Testis (tissue), 3 donors: Measurements from ENCODE around the gene WDR91. TPM values are rescaled to one million over a fixed set of nuclear protein-coding genes. Genes with fewer than 3 reads are reported as not detected.
"Not testable (repeated sequence)": the region's sequence is repeated elsewhere in the genome, so short reads cannot be mapped to it uniquely, and the experiment has no call there.

ENCODE experiments used
- DNase-seq: peaks from one replicate; pipeline ENCODE4 v3.0.0-alpha.2; 2019
- H3K27ac ChIP-seq, 2 donors: fragments of 200-600 bp; sonication (generic); one replicate each; pipeline ENCODE4 v1.5.1; 2019
- H3K27me3 ChIP-seq: fragments of 200-600 bp; sonication (generic); one replicate; pipeline ENCODE4 v1.5.1; 2019
- H3K36me3 ChIP-seq: fragments of 200-600 bp; sonication (generic); one replicate; pipeline ENCODE4 v1.5.1; 2017; ENCODE audit warnings: low read depth; ENCODE audit errors: missing control alignments
- H3K4me1 ChIP-seq: fragments of 200-600 bp; sonication (generic); one replicate; pipeline ENCODE4 v1.5.1; 2019
- H3K4me3 ChIP-seq, 2 donors: fragments of 200-600 bp; sonication (generic); one replicate each; pipeline ENCODE4 v1.5.1; 2017 to 2019
- H3K9me3 ChIP-seq: fragments of 200-600 bp; sonication (generic); one replicate; pipeline ENCODE4 v1.5.1; 2017
- POLR2A ChIP-seq: fragments of 450-650 bp; IDR thresholded peaks from one replicate; pipeline ENCODE4 v1.6.1; 2017; ENCODE audit warnings: antibody characterized with exemption, mild to moderate bottlenecking, moderate library complexity
- WGBS, 2 donors: methylation state at CpG; one replicate each; pipeline ENCODE4 v1.1.5; 2018; 5-methylcytosine and 5-hydroxymethylcytosine counted together
- intact Hi-C: fragments of 100-400 bp; cut with DNase I; formaldehyde crosslinking; loops from one replicate; pipeline ENCODE4 v1.15.1; 2023; ENCODE audit warnings: low total_unique reads
- polyA plus RNA-seq: library from polyadenylated mRNA; stranded (reverse); fragments of 350-450 nt; fragmentation: Illumina TruSeq; extraction: RNeasy Lipid Tissue Mini Kit (QIAGEN cat#74804); gene quantifications from one replicate; pipeline ENCODE4 v1.2.3, GENCODE V29; 2014; ENCODE audit warnings: low read depth, low replicate concordance; ENCODE audit not compliant: insufficient read depth
- total RNA-seq, 2 donors: library from RNA; depleted of rRNA; stranded (reverse); fragments of >200 nt; gene quantifications; one replicate each; pipeline ENCODE4 v1.2.3, GENCODE V29; 2016
- TF ChIP-seq, protein P1 (sequence below), 3 experiments: fragments of 450-650 bp in 2 of 3; fragments of 200-600 bp in 1 of 3; sonication (generic) in 1 of 3; IDR thresholded peaks; one replicate each; pipeline ENCODE4 v1.5.1; 2016 to 2019; ENCODE audit warnings: antibody characterized with exemption in 3 of 3, mild to moderate bottlenecking in 2 of 3, moderate library complexity in 1 of 3

Gene WDR91
- total and polyA plus RNA-seq, 3 donors from 2014 or later = 23.8 to 46.6 (median 29.5) TPM

DNA sequence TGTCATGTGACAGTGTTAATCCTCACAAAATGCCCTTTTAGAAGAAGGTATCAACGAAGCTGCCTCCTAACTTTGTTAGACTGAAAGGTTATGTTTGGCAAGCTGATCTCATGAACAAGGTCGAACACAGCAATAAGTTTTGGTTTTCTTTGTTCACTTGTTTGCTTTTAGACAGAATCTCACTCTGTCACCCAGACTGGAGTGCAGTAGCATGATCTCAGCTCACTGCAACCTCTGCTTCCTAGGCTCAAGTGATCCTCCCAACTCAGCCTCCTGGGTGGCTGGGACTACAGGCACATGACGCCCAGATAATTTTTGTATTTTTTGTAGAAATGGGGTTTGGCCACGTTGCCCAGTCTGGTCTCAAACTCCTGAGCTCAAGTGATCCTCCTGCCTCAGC lies 23.4 kb upstream of the WDR91 start:
- Histone ChIP-seq H3K4me1 (no peaks in the 10 kb centered on the region), H3K27me3 (no peaks in the 10 kb centered on the region), H3K27ac (no peak overlapping the region), H3K9me3 (no peaks in the 10 kb centered on the region), H3K4me3 (no peak overlapping the region), H3K36me3 (no peaks in the 10 kb centered on the region)
- WGBS, 2 donors = 77 to 82% methylated on average over 4 of the region's 4 CpGs
- intact Hi-C loops = no loop called here
- DNase-seq = no peak
- TF ChIP-seq, protein P1, sequence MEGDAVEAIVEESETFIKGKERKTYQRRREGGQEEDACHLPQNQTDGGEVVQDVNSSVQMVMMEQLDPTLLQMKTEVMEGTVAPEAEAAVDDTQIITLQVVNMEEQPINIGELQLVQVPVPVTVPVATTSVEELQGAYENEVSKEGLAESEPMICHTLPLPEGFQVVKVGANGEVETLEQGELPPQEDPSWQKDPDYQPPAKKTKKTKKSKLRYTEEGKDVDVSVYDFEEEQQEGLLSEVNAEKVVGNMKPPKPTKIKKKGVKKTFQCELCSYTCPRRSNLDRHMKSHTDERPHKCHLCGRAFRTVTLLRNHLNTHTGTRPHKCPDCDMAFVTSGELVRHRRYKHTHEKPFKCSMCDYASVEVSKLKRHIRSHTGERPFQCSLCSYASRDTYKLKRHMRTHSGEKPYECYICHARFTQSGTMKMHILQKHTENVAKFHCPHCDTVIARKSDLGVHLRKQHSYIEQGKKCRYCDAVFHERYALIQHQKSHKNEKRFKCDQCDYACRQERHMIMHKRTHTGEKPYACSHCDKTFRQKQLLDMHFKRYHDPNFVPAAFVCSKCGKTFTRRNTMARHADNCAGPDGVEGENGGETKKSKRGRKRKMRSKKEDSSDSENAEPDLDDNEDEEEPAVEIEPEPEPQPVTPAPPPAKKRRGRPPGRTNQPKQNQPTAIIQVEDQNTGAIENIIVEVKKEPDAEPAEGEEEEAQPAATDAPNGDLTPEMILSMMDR (IDR thresholded peaks at IDR 0.05) = no peak
- TF ChIP-seq POLR2A = no peak

DNA sequence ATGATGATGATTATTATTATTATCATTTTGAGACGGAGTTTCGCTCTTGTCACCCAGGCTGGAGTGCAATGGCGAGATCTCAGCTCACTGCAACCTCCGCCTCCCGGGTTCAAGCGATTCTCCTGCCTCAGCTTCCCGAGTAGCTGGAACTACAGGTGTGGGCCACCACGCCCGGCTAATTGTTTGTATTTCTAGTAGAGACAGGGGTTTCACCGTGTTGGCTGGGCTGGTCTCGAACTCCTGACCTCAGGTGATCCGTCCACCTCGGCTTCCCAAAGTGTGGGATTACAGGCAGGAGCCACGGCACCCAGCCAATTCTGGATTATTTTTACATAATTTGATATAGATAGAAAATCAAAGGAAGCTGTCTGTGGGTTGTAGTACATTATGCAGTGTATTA lies 22.8 kb upstream of the WDR91 start:
- H3K27me3 ChIP-seq, intact Hi-C loops, H3K4me1 ChIP-seq, H3K36me3 ChIP-seq, DNase-seq, H3K9me3 ChIP-seq, H3K27ac ChIP-seq, H3K4me3 ChIP-seq: not testable (repeated sequence)
- 63 to 71% methylated on average over 11 to 14 of the region's 14 CpGs for WGBS, 2 donors

DNA sequence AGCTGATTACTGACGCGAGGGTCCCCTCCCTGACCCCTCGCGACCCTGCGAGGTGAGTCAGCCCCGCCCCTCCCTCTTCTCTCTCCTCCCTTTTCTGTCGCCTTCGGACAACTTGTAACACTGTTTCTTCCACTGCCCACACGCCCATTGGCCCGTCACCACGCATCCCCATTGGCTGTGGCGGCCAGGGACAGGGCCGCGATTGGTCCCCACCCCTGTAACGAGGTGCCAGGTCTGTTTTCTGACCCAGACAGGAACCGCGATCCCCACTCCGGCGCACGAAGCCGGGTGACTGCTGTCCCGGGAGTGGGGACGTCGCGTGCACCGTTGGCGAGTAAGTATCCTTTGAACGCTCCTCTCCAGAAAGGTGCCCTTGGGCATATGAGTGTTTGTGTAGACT lies 22.2 kb upstream of the WDR91 start, which contains the start of gene STRA8:
Gene STRA8 (plus strand): TSS at position 269 of the 400 bp plus-strand sequence. CDS start 6,687 bp downstream, outside the sequence.
- intact Hi-C loops = no loop called here
- Histone ChIP-seq H3K4me3 (peak within 1 kb of the TSS in 1 of 2 donors; percentile 7), H3K4me1 (no peaks in the 10 kb centered on the region), H3K9me3 (no peaks in the 10 kb centered on the region), H3K27me3 (no peaks in the 10 kb centered on the region), H3K27ac (no peak within 1 kb of the TSS), H3K36me3 (no peaks in the 10 kb centered on the region)
- TF ChIP-seq, protein P1 (IDR thresholded peaks at IDR 0.05) = no peak
- TF ChIP-seq POLR2A = no peak
- 63 to 78% methylated on average over 28 of the region's 28 CpGs for WGBS, 2 donors
- peak; percentile 43 for DNase-seq

DNA sequence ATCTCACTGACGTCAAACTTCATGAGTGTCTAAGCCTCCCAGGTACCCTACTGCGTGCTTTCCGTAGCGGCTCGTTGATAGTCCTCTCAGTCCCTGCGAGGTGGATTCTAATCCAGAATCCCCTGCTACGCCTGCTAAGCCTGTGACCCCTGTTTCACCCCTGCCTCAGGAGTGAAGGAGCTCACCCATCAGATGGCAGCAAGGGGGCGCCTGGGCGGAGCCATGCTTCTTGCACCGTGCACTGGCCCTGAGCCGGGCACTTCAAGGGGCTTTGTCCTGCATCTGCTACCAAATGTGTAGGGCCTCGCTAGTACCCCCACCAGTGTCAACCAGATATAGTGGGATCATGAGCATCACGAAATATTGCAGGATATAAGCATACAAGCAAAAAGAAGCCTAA lies 21.4 kb upstream of the WDR91 start:
- intact Hi-C loops = no loop called here
- no peaks in the 10 kb centered on the region for H3K27me3 ChIP-seq
- peak overlapping the region in 1 of 2 donors; percentile 7 for H3K4me3 ChIP-seq
- H3K36me3 ChIP-seq = no peaks in the 10 kb centered on the region
- no peaks in the 10 kb centered on the region for H3K4me1 ChIP-seq
- DNase-seq = no peak
- TF ChIP-seq, protein P1 (IDR thresholded peaks at IDR 0.05) = no peak
- no peaks in the 10 kb centered on the region for H3K9me3 ChIP-seq
- WGBS, 2 donors = 67 to 70% methylated on average over 11 to 13 of the region's 13 CpGs
- no peak overlapping the region for H3K27ac ChIP-seq

DNA sequence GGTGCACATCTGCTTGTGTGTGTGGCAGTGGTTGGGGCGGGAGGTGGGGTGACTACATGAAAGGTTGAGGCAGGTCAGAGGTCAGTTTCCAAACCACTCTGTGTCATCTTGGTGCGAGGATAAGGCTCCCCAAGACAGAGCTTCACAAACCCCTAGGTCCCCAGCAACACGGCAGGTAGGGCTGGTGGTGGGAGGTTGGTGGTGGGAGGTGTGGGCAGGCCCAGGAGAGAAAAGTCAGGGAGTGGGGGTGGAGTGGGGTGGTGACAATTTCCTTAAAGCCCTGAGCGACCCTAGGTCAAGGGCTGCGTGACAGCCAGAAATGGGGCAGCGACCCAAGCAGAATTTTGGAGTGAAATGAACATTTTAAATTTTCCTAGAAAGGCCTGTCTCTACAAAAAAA lies 20.8 kb upstream of the WDR91 start:
- Histone ChIP-seq H3K36me3 (no peaks in the 10 kb centered on the region), H3K9me3 (no peaks in the 10 kb centered on the region), H3K27me3 (no peaks in the 10 kb centered on the region), H3K4me3 (no peak overlapping the region), H3K27ac (no peak overlapping the region), H3K4me1 (no peaks in the 10 kb centered on the region)
- intact Hi-C loops = no loop called here
- 89 to 91% methylated on average over 4 to 6 of the region's 6 CpGs for WGBS, 2 donors
- no peak for DNase-seq
- TF ChIP-seq POLR2A = no peak
- TF ChIP-seq, protein P1 (IDR thresholded peaks at IDR 0.05) = no peak
